Liver (tissue), 9 donors: ENCODE measurements around the gene SGMS1. TPM values are rescaled to one million over a fixed set of nuclear protein-coding genes. Genes with fewer than 3 reads are reported as not detected.

Experiments used
- DNase-seq: peaks from one replicate; pipeline ENCODE4 v3.0.0-alpha.2; 2017; ENCODE audit warnings: low spot score
- H3K27ac ChIP-seq, 2 donors: one replicate each; pipeline ENCODE4 v1.7.0; 2013; ENCODE audit warnings: inconsistent platforms in 2 of 2, low read length in 2 of 2, control low read depth in 1 of 2, low read depth in 1 of 2, mild to moderate bottlenecking in 1 of 2
- H3K27me3 ChIP-seq, 4 donors: one replicate each; pipeline versions ENCODE4 v1.6.1 to v1.7.0; 2013; ENCODE audit warnings: low read length in 3 of 4, inconsistent platforms in 1 of 4, mild to moderate bottlenecking in 1 of 4, moderate library complexity in 1 of 4; ENCODE audit not compliant: control insufficient read depth in 4 of 4, insufficient read depth in 4 of 4
- H3K36me3 ChIP-seq, 4 donors: one replicate each; pipeline versions ENCODE4 v1.6.1 to v1.7.0; 2013; ENCODE audit warnings: low read length in 3 of 4, mild to moderate bottlenecking in 3 of 4, low read depth in 1 of 4, moderate library complexity in 1 of 4; ENCODE audit not compliant: control insufficient read depth in 4 of 4, insufficient read depth in 3 of 4
- H3K4me1 ChIP-seq, 4 donors: one replicate each; pipeline versions ENCODE4 v1.6.1 to v1.7.0; 2013; ENCODE audit warnings: low read length in 3 of 4, mild to moderate bottlenecking in 3 of 4, moderate library complexity in 1 of 4; ENCODE audit not compliant: control insufficient read depth in 4 of 4, insufficient read depth in 4 of 4
- H3K4me3 ChIP-seq, 3 donors: one replicate each; pipeline versions ENCODE4 v1.6.1 to v1.7.0; 2013; ENCODE audit warnings: low read length in 3 of 3, control low read depth in 1 of 3, low read depth in 1 of 3, mild to moderate bottlenecking in 1 of 3
- H3K9ac ChIP-seq, 2 donors: one replicate each; pipeline ENCODE4 v1.7.0; 2013; ENCODE audit warnings: low read length in 2 of 2, mild to moderate bottlenecking in 2 of 2, moderate library complexity in 2 of 2, control low read depth in 1 of 2, low read depth in 1 of 2
- H3K9me3 ChIP-seq, 4 donors: one replicate each; pipeline versions ENCODE4 v1.6.1 to v1.7.0; 2013; ENCODE audit warnings: low read length in 3 of 4; ENCODE audit not compliant: control insufficient read depth in 4 of 4
- ATF3 ChIP-seq: IDR thresholded peaks from 2 replicates; pipeline ENCODE4 v1.6.1; 2016; ENCODE audit warnings: antibody characterized with exemption
- CTCF ChIP-seq: fragments of 150-350 bp; IDR thresholded peaks from 2 replicates; pipeline ENCODE4 v1.5.1; 2017; ENCODE audit warnings: improper control_type of control experiment, low read depth, low read length; ENCODE audit not compliant: missing input control
- EGR1 ChIP-seq, 2 donors: IDR thresholded peaks; 2 replicates each; pipeline ENCODE4 v1.6.1; 2016 to 2018; ENCODE audit warnings: antibody characterized with exemption in 2 of 2, low read depth in 2 of 2
- FOXA1 ChIP-seq: IDR thresholded peaks from 2 replicates; pipeline ENCODE4 v1.6.1; 2016; ENCODE audit warnings: antibody characterized with exemption
- FOXA2 ChIP-seq: IDR thresholded peaks from 2 replicates; pipeline ENCODE4 v1.6.1; 2016; ENCODE audit warnings: antibody characterized with exemption
- GABPA ChIP-seq, 2 donors: IDR thresholded peaks in 1 of 2; conservative IDR thresholded peaks in 1 of 2; 2 replicates each; pipeline ENCODE4 v1.6.1; 2016; ENCODE audit warnings: antibody characterized with exemption in 2 of 2, mild to moderate bottlenecking in 1 of 2, moderate library complexity in 1 of 2
- HNF4G ChIP-seq: IDR thresholded peaks from 2 replicates; pipeline ENCODE4 v1.6.1; 2016; ENCODE audit warnings: antibody characterized with exemption
- JUND ChIP-seq, 2 donors: IDR thresholded peaks; 2 replicates each; pipeline ENCODE4 v1.6.1; 2016; ENCODE audit warnings: antibody characterized with exemption in 2 of 2
- MAX ChIP-seq: IDR thresholded peaks from 2 replicates; pipeline ENCODE4 v1.6.1; 2016; ENCODE audit warnings: antibody characterized with exemption
- NR2F2 ChIP-seq: IDR thresholded peaks from 2 replicates; pipeline ENCODE4 v1.6.1; 2016; ENCODE audit warnings: antibody characterized with exemption
- REST ChIP-seq: IDR thresholded peaks from 2 replicates; pipeline ENCODE4 v1.6.1; 2016; ENCODE audit warnings: antibody characterized with exemption, mild to moderate bottlenecking
- RXRA ChIP-seq, 2 donors: IDR thresholded peaks; 2 replicates each; pipeline ENCODE4 v1.6.1; 2017 to 2018; ENCODE audit warnings: antibody characterized with exemption in 2 of 2, mild to moderate bottlenecking in 1 of 2
- TAF1 ChIP-seq: conservative IDR thresholded peaks from 2 replicates; pipeline ENCODE4 v1.6.1; 2016; ENCODE audit warnings: antibody characterized with exemption, mild to moderate bottlenecking
- YY1 ChIP-seq: IDR thresholded peaks from 2 replicates; pipeline ENCODE4 v1.6.1; 2016; ENCODE audit warnings: antibody characterized with exemption, mild to moderate bottlenecking
- ZBTB33 ChIP-seq: IDR thresholded peaks from 2 replicates; pipeline ENCODE4 v1.6.1; 2016; ENCODE audit warnings: antibody characterized with exemption
- WGBS: extraction: QIAGEN DNeasy Blood & Tissue Kit; methylation state at CpG from one replicate; pipeline ENCODE4 v1.1.7; 2013; 5-methylcytosine and 5-hydroxymethylcytosine counted together
- polyA plus RNA-seq, 2 donors: library from polyadenylated mRNA; stranded (reverse) in 1 of 2; unstranded in 1 of 2; fragments of 200-250 nt in 1 of 2; fragments of >200 nt in 1 of 2; fragmentation: Nextera tagmentation in 1 of 2; extraction: Ambion mirVana in 1 of 2; gene quantifications; one replicate each; pipeline versions ENCODE4 v1.2.1 to v1.2.3, GENCODE V29; 2013 to 2015
- total RNA-seq, 2 donors: library from RNA; depleted of rRNA; stranded (reverse); fragments of >200 nt; gene quantifications; one replicate each; pipeline ENCODE4 v1.2.3, GENCODE V29; 2014
- donor health status: healthy.
- donor health status: healthy.
- donor health status: healthy.
- donor health status: healthy.
- donor health status: healthy.

SGMS1 gene
- total and polyA plus RNA-seq, 4 donors = 6.8 to 98.2 (median 21.1) TPM

GRCh38 chr10:50544095-50544856, 79.5 kb downstream of the SGMS1 start:
- no peak for DNase-seq
- H3K36me3 ChIP-seq = no peaks in the 10 kb centered on the region
- 91% methylated on average over 3 of the region's 3 CpGs for WGBS
- H3K9ac ChIP-seq = no peak overlapping the region
- TF ChIP-seq FOXA1 (no peak), TAF1 (no peak), MAX (no peak), HNF4G (no peak), JUND (IDR thresholded peaks at IDR 0.05) (no peak), RXRA (IDR thresholded peaks at IDR 0.05) (no peak), YY1 (no peak), FOXA2 (no peak), GABPA (IDR thresholded peaks at IDR 0.05 in 1 of 2, conservative IDR thresholded peaks at IDR 0.05 in 1 of 2) (no peak), NR2F2 (no peak), ATF3 (no peak)
- H3K9me3 ChIP-seq = no peaks in the 10 kb centered on the region
- H3K27me3 ChIP-seq = no peaks in the 10 kb centered on the region
- H3K4me3 ChIP-seq = no peak overlapping the region
- H3K27ac ChIP-seq = no peak overlapping the region
- peaks cover 0 to 7% (median 3%) of the 10 kb centered on the region in 4 donors for H3K4me1 ChIP-seq

GRCh38 chr10:50542871-50543270, 80.9 kb downstream of the SGMS1 start:
- H3K4me3 ChIP-seq = no peak overlapping the region
- H3K27me3 ChIP-seq = no peaks in the 10 kb centered on the region
- no peaks in the 10 kb centered on the region for H3K36me3 ChIP-seq
- H3K27ac ChIP-seq = no peak overlapping the region
- peaks cover 0 to 7% (median 3%) of the 10 kb centered on the region in 4 donors for H3K4me1 ChIP-seq
- DNase-seq = no peak
- H3K9ac ChIP-seq = no peak overlapping the region
- TF ChIP-seq CTCF = no peak
- no peaks in the 10 kb centered on the region for H3K9me3 ChIP-seq

GRCh38 chr10:50541921-50542320, 81.8 kb downstream of the SGMS1 start:
- Histone ChIP-seq H3K36me3 (no peaks in the 10 kb centered on the region), H3K9ac (no peak overlapping the region), H3K27me3 (no peaks in the 10 kb centered on the region), H3K4me1 (peaks cover 0 to 7% (median 3%) of the 10 kb centered on the region in 4 donors), H3K4me3 (no peak overlapping the region), H3K9me3 (no peaks in the 10 kb centered on the region), H3K27ac (no peak overlapping the region)
- TF ChIP-seq ATF3 (no peak), MAX (no peak), FOXA1 (no peak), GABPA (IDR thresholded peaks at IDR 0.05 in 1 of 2, conservative IDR thresholded peaks at IDR 0.05 in 1 of 2) (no peak), ZBTB33 (no peak), EGR1 (IDR thresholded peaks at IDR 0.05; ENCODE audit: low read depth in 2 of 2) (no peak), NR2F2 (no peak), FOXA2 (no peak), REST (no peak)
- 86% methylated on average over 4 of the region's 4 CpGs for WGBS
- no peak for DNase-seq
